GM19455 (cell line): ENCODE measurements around the gene MAP1LC3B.

Experiments
- ATAC-seq: cut with Tn5 transposase; IDR thresholded peaks from one replicate; pipeline ENCODE4 v1.9.1; 2021; ENCODE audit not compliant: unreplicated experiment

Gene MAP1LC3B

GRCh38 chr16:87391950-87392820, at the start of gene MAP1LC3B:
Gene MAP1LC3B, plus strand, starts transcription at chr16:87392336. Its CDS starts 92 bp downstream, at chr16:87392428.
- ATAC-seq, result peak; percentile 65

DNA sequence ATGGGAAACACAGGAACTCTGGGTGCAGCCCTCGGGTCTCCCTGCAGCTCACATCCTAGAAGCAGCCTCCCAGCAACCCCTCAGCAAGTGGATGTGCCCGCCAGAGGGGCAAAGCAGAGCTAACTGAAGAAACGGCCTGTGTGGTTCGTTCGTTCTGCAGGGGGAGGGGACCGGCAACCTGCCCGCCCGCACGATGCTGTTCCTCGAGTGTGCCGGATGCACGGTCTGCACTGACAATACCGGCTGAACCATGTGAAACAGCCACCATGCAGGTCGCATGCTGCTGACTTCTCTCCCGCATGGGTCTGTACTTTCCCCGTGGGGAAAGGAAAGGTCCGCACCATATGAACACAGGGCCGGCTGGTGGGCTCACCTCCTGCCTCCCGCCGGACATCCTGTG, 49.6 kb upstream of the MAP1LC3B start:
- ATAC-seq, result no peak

DNA sequence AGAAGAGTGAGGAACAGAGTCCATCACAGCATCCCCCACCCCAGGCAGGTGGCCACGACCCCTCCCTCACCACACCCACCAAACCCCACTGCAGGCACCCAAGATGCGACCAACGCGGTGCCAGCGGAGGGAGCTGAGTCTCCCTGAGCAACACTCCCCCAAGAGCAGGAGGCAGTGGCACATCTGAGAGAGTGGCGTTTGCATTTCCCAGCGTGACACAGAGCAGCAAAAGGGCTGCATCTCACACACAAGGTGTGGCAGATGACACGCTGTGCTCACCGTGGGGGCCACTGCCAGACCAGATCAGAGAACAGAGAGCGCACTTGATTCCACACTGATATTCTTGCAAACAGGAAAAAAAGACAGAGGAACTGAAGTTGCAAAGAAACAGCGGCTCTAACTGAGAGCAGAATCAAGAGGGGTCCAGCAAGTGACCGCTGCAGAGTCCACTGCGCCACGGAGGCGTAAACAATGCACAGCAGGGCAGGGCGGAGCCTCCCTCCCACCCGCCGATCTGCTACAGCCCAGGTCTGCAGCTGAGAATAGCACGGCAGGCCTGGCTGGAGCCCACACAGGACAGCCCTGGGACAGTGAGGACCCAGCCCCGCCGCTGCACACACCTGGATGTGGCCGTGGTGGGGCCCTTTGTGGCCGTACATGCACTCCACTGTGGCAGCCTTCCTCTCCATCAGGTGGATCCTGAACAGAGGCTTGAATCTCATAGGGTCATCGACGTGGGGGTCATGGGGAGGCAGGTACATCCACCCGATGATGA, 49.0 kb upstream of the MAP1LC3B start:
- ATAC-seq, result no peak

GRCh38 chr16:87343753-87344050, 48.4 kb upstream of the MAP1LC3B start:
- ATAC-seq, result no peak

- ATAC-seq, result no peak
Observed at GRCh38 chr16:87344165-87344930, 47.8 kb upstream of the MAP1LC3B start.

GRCh38 chr16:87344931-87345631, 47.1 kb upstream of the MAP1LC3B start:
- ATAC-seq, result no peak

- ATAC-seq, result no peak
Observed at GRCh38 chr16:87345726-87346424, 46.3 kb upstream of the MAP1LC3B start.

- no peak for ATAC-seq
Observed at GRCh38 chr16:87346517-87347060, 45.5 kb upstream of the MAP1LC3B start.

DNA sequence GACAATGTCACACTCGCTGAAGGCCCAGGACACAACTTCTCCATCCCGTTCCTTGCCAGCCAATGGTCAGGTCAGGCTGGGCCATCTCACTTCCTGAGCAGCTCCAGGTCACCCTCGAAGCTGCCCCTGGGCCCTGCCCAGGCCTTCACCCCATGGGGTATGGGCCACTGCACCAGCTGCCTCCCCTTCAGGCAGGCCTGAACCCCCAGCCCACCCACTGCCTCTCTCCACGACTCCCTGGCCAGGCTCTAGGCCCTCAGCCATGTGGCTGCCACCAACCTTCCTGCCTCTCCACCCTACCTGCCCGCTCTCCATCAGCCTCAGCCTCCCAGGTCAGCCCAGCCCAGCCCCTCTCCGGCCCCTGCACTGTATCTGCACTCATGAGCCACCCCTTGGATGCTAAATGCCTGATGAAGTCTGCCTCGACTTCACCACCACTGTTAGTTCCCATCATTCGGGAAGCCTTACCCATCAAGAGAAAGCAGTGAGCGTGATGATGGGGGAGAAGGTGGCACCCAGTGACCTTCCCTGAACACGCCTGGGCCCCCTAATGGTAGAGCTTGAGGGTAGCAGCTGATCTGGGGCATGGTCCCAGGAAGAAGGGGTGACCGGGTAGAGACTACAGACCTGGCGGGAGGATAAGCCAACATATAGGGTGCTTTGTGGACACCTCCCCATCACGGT, 44.1 kb upstream of the MAP1LC3B start:
- no peak for ATAC-seq

DNA sequence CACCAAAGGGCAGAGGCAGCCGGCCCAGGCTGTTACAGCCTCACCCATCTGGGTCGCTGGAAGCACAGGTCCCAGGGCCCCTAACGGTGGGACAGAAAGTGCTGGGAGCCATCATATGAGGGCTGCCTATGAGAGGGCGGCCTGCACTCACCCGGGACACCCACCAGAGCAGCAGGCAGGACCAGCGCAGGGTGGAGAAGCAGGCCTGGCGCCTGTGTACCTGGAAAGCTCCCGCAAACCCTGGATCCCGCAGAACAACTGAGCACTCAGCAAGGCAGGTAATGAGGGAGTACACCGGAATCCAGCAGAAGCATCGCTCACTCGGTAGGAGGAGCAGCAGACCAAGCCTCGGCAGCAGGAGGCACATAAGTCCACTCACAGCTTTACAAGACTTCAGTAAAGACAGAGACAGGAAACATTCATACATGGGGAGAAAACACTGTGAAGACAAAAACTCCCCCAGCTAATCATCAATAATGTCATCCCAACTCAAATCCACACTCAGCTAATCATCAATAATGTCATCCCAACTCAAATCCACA, 43.4 kb upstream of the MAP1LC3B start:
- ATAC-seq, result no peak

DNA sequence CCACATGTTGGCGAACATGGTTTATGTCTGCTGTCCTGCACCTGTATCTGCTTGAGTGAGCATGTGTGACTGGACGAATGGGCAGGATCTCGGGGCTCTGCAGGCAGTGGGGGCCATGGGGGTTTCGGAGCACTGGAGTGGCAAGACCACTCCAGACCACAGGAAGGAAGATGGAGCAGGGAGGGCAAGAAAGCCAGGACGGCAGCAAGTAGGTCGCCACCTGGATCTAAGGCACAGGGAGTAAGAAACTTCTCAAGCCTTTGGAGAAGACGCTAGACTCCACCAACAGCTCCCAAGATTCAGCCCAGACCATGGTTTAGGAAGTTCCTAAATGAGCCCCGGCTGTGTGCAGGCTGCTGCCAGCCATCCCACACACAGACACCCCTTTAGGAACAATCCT, 42.1 kb upstream of the MAP1LC3B start:
- no peak for ATAC-seq

- no peak for ATAC-seq
Observed at GRCh38 chr16:87350681-87351319, 41.3 kb upstream of the MAP1LC3B start.

DNA sequence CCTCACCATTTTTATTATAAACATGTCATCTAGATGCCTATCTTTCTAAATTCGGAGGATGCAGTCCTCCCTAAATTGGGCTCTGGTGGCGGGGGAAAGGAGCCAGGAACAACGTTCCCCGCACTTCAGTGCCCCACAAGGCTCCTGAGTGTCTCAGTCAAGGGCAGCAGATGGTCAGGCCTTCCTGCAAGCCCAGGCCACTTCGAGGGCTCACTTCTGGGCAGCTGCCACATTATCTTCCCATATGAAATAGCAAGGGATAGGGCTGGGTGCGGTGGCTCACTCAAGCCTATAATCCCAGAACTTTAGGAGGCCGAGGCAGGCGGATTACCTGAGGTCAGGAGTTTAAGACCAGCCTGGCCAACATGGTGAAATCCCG, 40.8 kb upstream of the MAP1LC3B start:
- ATAC-seq, result no peak

- no peak for ATAC-seq
Observed at GRCh38 chr16:87352818-87353217, 39.3 kb upstream of the MAP1LC3B start.

DNA sequence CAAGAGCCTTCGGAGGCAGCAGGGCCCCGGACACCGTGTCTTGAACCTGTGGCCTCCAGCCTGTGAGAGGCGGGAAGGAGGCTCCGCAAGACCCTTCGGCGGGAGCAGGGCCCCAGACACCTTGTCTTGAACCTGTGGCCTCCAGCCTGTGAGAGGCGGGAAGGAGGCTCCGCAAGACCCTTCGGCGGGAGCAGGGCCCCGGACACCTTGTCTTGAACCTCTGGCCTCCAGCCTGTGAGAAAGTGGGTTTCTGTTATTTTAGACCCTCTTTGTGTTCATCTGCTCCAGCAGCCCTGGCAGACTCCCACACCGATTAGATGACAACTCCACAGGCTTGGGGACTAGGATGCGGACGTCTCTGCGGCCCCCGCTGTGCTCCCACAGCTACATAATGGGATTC, 38.5 kb upstream of the MAP1LC3B start:
- no peak for ATAC-seq

DNA sequence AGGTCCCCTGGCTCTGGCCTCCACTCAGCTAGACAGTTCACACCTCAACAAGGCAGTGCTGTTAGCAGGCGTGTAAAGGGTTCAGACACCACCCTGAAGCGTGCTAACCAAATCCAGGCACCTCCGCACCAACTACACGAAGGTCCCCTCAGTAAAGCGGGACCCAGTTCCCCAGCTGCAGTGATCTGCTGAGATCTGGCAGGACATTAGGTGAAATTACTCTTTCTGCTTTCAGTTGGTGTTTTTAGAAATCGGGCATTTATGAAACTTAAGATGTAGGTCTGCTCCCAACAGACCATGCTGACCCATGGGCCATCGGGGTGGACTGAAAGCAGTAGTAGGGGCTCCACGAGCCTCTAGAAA, 35.7 kb upstream of the MAP1LC3B start:
- ATAC-seq, result no peak

GRCh38 chr16:87358250-87358649, 33.9 kb upstream of the MAP1LC3B start:
- ATAC-seq, result no peak

- no peak for ATAC-seq
Observed at GRCh38 chr16:87358696-87359095, 33.4 kb upstream of the MAP1LC3B start.

GRCh38 chr16:87359121-87359520, 33.0 kb upstream of the MAP1LC3B start:
- no peak for ATAC-seq
